NCI-H460 (cell line): ENCODE data around the gene GPR153. TPM values are rescaled to one million over a fixed set of nuclear protein-coding genes. Genes with fewer than 3 reads are reported as not detected.
"Not testable (repeated sequence)": the region's sequence is repeated elsewhere in the genome, so short reads cannot be mapped to it uniquely, and the experiment has no call there.

ENCODE experiments used
- DNase-seq: peaks from one replicate; pipeline ENCODE4 v3.0.0-alpha.2; 2016; ENCODE audit warnings: low read depth; ENCODE audit errors: extremely low read depth
- total RNA-seq: library from RNA; depleted of rRNA; stranded (reverse); fragments of >200 nt; shearing (Covaris generic); gene quantifications from 2 replicates; pipeline ENCODE4 v1.2.3, GENCODE V29; 2014

GPR153 gene
- total RNA-seq, 1 experiment from 2014 or later, result 0.62 TPM

DNA sequence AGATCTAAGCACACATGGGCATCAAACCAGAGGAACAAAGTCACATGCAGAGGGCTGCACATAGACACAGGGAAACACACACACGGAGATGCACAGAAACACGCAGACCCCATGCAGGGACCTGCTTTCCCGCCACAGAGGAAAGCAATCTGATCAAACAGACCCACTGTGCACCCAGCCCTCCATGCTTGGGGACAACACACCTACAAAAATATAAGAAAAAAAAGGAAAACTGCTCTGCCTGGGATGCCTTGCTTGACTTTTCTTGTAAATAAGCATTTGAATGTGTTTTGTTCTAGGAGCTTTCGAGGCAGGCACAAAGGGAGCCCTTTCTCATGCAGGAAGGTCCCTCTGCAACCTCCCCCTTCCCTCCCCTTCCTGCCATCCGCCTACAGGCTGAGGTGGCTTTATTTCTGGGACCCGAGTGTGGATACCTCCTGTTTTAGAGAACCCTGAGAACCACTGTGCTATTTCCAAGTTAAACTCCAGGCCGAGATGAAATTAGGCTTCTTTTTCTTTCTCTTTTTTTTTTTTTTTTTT is 21.6 kb downstream of the GPR153 start:
- DNase-seq, result no peak

DNA sequence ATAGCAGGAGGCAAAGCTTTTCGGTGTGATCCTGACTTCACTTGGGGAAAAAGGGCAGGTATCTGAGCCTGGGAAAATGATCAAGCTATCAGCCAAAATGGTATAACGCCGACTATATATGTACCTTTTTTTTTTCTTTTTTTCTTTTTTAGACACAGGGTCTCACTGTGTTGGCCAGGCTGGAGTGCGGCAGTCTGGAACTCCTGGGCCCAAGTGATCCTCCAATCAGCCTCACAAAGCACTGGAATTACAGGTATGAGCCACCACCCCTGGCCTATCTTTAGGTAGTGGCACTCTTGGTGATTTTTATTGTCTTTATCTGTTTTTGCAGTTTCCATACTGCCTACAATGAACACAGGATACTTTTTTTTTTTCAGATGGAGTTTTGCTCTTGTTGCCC is 23.8 kb downstream of the GPR153 start:
- DNase-seq, result no peak

DNA sequence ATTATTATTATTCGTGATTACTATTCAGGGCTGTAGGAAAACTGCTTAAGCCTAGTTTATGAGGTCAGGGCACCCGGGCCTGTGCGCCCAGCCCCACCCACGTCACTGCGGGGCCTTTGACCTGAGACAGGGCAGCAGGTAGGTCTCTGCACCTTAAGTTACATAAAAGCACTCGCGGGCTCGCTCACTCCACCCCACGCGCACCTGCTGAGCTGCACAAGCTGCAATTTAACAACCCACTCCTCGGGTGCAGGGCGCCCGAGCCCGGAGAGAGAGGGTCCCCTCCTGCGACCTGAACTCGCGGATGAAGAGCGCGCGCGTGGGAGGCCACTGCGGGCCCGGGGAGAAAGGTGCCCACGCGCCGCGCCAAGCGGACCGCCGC is 25.6 kb downstream of the GPR153 start:
- no peak for DNase-seq

DNA sequence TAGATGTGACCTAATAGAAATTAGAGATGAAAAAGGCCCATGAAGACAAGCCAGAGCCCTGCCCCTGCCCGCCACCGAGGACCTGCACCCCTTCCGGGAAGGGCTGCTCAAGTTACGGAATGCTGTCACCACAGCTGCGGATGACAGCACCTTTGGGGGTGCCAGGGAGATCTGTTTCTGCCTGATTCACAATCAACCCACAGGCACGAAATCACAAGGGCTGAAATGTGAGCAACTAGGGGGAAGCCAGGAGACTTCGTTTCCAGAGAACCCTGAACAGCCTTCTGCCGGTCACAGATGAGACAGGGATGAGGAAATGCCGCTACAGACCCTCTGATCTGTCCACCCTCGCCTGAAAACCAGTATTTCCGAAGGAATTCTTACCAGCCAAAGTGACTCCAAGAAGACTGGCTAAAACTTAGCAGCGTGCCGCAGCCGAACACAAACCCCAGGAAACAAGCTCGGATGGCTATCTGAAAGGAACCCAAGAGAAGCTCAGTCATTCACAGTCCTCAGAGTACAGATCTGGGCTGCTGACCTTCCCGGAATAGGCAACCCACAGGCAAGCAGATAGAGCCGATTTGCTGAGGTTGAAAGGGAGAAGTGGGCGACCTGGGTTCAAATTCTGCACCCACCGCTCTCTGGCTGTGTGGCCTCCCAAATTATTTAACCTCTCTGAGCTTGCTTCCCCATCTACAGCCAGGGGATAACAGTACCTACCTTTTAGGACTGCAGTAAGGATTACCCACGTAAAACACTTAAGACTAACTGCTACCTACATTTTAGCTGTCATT is 26.2 kb downstream of the GPR153 start:
- no peak for DNase-seq

DNA sequence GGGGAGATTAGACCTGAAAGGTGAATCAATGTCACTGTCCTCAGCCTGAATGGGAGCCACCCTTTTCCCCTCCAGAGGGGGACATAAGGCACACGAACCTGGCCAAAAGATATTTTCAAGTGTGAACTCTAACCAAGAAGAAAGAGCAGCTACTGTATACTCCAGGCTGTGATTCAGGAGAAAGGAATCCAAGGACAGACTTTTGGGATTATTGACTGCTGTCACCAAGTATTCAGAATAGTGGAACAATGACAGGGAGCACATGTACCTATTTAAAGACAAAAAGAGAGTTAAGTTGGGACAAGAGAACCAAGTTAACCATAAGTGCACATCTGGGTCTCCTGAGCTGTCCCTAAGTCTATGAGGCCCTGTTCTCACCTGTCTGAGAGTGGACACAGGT is 27.5 kb downstream of the GPR153 start:
- no peak for DNase-seq

DNA sequence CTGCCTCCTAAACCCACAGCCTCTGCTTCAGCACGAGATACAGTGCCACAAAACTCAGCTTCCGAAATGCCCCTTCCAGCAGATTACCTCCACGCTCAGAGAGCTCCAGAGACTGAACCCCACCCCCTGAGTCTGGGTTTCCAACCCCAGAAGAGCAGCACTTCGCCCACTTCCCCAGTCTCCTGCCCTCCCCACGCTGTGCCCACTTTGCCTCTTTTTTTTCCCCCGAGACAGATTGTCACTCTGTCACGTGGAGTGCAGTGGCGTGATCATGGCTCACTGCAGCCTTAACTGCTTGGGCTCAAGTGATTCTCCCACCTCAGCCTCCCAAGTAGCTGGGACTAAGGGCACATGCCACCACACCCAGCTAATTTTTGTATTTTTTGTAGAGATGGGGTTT is 35.2 kb downstream of the GPR153 start:
- DNase-seq, result no peak

DNA sequence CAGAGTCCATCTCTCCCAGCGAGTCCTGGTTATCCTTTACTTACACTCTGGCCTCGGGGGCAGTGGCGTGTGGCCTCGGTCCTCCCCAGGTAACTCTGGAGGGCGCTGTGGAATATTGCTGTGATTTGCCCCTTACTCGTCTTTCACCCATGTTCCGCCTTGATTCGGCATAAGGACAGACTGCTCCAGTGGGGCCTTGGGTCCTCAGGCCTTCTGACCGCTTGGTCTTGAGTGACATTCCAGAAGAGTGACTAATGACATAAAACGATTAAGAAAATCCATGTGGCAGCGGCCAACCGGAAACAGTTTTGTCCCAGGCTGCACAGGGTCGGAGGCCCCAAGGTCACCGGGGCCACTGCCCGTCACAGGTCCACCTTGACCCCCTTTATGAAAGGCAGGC is 36.2 kb downstream of the GPR153 start:
- no peak for DNase-seq

DNA sequence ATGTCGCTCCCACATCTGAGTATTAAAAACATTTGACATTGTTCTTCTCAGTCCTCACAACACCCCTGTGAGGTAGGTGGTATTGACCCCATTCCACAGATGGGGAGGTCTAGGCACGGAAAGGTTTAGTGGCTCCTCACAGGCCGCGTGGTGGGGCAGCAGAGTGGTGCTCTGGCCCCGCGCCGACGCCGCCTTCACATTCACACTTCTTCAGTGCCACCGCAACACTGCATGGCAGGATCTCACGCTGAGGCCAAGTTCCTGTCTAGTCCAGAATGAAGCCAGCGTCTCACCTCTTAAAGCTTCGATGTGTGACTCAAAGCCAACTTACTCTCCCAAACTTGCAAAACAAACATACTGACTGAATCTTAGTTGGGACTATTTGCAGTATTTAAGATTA is 37.3 kb downstream of the GPR153 start:
- no peak for DNase-seq

DNA sequence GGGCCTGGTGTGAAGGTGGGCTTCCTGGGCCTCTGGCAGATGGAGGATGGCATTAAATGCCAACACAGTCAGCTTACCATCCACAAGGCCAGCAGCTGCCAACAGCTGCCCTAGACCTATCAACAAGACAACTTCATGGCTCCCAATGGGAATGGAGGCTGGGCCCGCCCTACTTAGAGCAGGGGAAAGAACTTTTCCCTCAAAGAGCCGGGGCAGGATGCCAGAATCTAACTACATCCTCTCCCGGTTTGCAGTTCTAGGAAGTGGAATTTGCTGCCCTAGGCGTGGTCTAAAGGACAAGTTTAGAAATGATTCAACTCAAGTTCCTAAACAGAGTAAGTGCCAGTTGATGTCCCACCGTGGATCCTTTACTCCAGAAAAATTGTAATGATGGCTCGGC is 38.3 kb downstream of the GPR153 start:
- no peak for DNase-seq

DNA sequence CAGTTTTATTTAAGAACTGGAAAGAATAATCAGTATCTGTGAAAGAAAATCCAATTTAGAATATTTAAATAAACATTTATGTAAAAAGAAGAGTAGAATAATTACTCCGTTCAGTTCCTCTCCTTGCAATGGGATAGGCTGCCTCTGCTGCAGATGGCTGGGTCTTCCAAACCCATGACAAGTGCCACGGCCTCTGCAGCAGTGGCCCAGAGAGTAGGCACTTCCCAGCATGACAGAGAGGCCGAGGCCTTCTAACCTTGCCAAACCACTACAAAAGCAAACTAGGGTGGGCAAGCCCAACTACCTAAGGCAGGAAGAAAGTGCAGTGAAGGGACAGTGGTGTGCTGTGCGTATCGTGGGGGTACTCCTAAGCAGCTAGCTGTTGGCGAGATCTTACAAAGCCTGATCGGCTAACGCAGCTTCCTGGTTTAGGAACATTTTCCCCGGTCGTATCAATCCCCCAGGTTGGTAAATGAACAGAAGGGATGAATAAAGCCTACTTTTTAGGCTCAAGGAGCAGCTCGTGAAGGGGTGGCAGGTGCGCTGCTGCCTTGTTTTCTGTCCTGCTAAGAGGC is 39.6 kb downstream of the GPR153 start:
- no peak for DNase-seq

DNA sequence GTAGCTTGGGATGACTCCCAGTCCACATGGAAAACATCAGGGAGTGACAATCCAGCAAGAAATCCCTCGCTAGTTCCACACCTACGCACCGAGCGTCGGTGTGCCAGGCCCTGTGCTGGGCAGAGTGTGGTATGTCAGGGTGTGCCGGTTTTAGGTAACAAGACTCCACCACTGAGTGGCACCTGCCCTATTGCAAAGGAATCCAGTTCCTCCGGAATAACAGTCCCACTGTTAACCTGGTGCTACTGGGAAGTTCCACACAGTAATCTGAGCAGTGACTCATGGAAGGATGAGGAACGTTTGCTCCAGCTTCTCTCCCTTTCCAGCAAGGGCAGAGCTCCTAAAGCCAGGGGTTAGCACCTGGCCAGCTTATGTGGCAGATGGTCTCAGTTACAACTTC is 40.7 kb downstream of the GPR153 start:
- no peak for DNase-seq

DNA sequence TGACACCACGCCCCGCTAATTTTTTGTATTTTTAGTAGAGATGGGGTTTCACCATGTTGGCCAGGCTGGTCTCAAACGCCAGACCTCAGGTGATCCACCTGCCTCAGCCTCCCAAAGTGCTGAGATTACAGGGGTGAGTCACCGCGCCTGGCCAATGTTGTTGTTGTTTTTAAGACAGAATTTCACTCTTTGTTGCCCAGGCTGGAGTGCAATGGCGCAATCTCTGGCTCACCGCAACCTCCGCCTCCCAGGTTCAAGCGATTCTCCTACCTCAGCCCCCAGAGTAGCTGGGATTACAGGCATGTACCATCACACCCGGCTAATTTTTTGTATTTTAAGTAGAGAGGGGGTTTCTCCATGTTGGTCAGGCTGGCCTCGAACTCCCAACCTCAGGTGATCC is 41.3 kb downstream of the GPR153 start:
- DNase-seq, result not testable (repeated sequence)

DNA sequence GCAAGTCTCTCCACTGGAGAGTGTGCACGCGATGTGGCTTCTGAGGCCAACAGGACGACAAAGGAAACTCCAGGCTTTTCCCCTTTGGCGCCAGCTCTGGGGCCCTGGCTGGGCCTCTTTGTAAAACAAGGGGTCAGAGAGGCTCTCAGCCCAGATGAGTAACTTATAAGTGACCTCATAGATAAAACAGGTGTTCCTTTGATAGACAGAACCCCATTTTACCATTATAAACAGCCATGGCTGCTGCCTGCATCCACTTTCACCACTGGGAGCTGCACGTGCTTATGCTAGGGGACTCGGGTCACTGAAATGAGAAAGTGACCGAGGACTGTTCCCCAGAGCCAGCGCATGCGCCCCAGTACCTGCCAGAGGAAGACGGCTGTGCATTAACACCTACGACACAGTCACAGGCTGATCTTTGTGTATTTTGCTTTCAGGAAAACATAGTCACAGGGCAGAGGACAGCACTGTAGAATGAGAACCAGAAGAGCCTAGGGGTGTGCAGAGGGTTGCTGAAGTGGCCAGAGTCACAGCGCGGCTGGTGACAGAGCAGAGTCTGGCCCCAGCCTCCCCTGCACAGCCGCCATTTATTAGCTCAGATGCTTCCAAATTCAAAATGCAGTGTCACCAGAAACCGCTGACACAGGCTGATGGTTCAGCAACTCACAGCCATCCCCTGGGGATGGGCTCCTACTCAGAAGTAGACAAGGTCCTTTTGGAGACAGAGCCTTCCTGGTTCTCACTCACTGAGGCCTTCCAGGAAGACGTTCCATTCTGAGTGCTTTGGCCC is 42.3 kb downstream of the GPR153 start:
- DNase-seq, result no peak

DNA sequence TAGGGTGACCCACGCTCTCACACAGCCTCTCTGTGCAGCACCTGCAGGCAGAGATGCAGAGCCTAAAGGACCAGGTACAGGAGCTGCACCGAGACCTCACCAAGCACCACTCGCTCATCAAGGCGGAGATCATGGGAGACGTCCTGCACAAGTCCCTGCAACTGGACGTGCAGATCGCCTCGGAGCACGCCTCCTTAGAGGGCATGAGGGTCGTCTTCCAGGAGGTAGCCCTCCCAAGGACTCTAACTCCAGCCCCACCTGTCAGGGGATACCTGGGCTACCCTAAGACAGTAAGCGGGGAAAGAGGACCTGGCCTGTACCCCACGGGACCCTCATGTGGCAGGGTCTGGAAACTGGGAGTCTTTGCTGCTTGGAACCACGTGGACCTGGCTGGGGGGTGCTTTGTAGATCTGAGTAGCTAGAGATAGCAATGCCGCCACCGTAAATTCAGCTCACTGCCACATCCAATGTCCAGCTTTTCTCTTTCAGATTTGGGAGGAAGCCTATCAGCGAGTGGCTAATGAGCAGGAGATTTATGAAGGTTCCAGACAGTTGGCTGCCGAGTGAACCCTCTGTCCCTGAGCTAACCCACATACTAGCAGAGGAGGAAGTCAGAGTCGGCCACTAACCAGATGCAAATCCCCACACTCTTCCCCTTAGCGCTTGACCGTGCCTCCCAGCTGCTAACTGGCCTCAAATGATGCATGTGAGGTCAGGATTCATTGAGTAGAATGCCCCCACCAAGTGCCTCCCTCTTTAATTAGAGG is 48.5 kb downstream of the GPR153 start:
- no peak for DNase-seq

DNA sequence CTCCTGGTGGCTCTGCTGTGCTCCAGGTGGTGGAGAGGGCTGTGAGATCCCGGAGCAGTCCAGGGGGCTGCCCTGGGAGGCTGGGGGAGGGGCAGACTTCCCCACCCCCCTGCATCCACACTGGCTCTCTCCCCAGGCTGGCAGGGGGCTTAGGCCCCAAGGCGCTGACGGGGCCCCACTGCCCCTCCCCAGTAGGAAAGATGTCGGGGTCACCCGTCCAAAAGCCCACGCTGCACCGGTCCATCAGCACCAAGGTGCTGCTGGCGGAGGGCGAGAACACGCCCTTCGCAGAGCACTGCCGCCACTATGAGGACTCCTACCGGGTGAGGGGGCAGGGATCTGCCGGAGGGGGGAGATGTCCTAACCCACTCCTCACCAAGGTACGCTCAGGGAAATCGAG is 49.2 kb downstream of the GPR153 start:
- no peak for DNase-seq

DNA sequence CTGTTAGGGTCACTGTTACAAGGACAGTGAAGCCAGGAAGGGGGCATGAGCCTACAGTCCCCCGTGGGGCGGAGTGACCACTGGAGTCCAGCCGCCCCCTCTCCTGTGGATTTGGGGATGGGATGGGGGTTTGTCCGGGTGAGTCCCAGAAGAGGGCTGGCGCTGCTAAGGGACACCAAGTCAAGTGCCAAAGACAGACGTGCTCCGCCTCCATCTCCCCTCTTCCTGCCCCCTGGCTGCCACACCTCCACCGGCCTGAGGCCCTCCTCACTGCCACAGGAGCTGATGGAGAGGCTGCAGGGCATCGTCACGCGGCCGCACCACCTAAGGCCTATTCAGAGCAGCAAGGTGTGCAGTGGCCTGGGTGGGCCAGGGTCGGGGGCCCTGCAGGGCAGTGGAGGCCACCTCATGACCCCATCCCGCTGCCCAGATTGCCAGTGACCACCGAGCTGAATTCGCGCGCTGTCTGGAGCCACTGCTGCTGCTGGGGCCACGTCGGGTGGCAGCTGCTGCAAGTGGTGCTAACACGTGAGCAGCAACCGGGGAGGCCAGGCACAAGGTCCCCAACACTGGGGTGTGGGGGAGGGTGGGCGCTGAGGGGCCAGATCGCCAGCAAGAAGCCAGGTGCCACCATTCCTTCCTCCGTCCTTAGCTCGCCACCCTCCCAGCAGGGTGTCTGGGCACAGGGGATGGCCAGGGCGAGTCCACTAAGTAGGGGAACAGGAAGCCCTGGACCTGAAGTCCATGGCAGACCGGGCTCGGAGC is 50.1 kb downstream of the GPR153 start:
- DNase-seq, result no peak

DNA sequence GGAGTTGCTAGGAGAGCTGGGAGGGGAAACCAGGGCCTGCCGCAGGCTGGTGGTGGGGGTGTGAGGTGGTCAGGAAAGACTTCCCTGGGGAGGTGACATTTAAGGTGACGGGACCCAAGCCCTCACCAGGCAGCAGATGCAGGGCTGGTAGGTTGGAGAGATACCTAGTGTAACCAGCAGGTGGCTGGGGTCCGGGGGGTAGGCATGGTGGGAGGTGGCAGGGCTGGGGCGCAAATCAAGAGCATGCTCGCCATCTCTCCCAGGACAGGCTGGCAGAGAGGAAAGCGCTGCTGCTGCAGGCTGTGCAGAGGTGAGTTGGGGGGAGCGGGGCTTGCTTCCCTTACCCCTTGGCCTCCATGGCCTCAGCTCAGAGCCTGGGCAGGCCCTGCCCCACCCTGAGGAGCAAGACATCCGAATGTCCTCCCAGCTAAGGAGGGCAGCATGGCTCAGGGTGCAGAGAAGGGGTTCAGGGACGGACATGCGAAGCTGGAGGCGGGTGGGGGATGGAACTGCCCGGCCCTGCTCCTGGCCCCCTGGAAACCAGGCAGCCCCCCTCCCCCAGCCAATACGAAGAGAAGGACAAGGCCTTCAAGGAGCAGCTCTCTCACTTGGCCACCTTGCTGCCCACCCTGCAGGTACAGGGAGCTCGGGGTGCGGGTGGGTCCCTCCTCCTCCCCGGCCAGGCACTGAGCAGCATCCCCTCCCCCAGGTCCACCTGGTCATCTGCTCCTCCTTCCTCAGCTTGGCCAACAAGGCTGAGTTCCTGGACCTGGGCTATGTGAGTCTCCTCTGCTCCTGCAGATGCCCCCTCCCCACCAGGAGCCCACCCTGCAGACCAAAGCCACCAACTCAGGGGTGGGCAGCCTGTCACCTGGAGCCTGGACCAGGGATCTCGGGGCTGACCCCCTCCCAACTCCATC is 51.0 kb downstream of the GPR153 start:
- no peak for DNase-seq

DNA sequence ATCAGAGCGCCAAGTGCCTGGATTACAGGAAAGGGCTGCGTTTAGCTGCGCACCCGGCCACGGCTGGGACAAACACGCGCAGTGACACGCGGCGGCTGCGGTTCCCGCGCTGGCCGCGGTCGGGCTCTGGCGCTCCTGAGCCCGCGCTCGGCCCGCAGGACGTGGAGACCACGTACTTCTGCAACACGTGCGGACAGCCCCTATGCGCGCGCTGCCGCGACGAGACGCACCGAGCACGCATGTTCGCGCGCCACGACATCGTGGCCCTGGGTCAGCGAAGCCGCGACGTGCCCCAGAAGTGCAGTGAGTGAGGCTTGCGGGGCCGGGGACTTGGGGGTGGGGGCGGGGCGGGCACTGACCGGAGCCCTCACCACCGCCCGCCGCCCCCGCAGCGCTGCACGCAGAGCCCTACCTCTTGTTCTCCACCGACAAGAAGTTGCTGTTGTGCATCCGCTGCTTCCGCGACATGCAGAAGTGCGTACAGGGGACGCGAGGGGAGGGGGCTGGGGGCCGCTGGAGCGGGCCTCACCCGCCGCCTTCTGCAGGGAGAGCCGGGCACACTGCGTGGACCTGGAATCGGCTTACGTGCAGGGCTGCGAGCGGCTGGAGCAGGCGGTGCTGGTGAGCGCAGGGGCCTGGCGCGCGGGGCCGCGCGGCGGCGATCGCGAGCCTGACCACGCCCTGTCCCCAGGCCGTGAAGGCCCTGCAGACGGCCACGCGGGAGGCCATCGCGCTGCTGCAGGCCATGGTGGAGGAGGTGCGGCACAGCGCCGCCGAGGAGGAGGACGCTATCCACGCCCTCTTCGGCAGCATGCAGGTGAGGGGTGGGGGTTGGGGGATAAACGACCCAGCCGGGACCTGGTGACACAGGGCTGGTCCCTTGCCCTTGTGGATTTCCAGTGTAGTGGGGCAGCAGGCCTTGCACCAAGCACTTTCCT is 51.9 kb downstream of the GPR153 start:
- no peak for DNase-seq
